Type B pancreatic cell (in vitro differentiated cells): ENCODE results near the gene RNF224. TPM values are rescaled to one million over a fixed set of nuclear protein-coding genes. Genes with fewer than 3 reads are reported as not detected.
"Not testable (repeated sequence)": the region's sequence is repeated elsewhere in the genome, so short reads cannot be mapped to it uniquely, and the experiment has no call there.

Experiments used
- DNase-seq: peaks from one replicate; pipeline ENCODE4 v3.0.0; 2021; ENCODE audit warnings: mixed read lengths; ENCODE audit not compliant: unreplicated experiment; ENCODE audit errors: extremely low spot score
- H3K27ac Mint-ChIP-seq: 2 replicates; pipeline ENCODE4 v1.8.0; 2021; ENCODE audit warnings: mild to moderate bottlenecking, mixed read lengths
- H3K27me3 Mint-ChIP-seq: 2 replicates; pipeline ENCODE4 v1.8.0; 2021; ENCODE audit warnings: mixed read lengths
- H3K36me3 Mint-ChIP-seq: 2 replicates; pipeline ENCODE4 v1.8.0; 2021; ENCODE audit warnings: mixed read lengths
- H3K4me1 Mint-ChIP-seq: one replicate; pipeline ENCODE4 v1.8.0; 2021; ENCODE audit warnings: mixed read lengths; ENCODE audit not compliant: unreplicated experiment
- H3K4me3 Mint-ChIP-seq: 2 replicates; pipeline ENCODE4 v1.8.0; 2021; ENCODE audit warnings: mild to moderate bottlenecking, mixed read lengths
- H3K9me3 Mint-ChIP-seq: 2 replicates; pipeline ENCODE4 v1.8.0; 2021; ENCODE audit warnings: mixed read lengths
- CTCF ChIP-seq: fragments of 200-600 bp; sonication (generic); conservative IDR thresholded peaks from 2 replicates; pipeline ENCODE4 v1.5.0; 2021; ENCODE audit warnings: antibody characterized with exemption, mild to moderate bottlenecking
- total RNA-seq: library from RNA; stranded (reverse); gene quantifications from 2 replicates; pipeline ENCODE4 v1.2.1, GENCODE V29; 2021; ENCODE audit warnings: low replicate concordance

Gene RNF224
- total RNA-seq, 1 donor from 2014 or later = 0.48 TPM

DNA sequence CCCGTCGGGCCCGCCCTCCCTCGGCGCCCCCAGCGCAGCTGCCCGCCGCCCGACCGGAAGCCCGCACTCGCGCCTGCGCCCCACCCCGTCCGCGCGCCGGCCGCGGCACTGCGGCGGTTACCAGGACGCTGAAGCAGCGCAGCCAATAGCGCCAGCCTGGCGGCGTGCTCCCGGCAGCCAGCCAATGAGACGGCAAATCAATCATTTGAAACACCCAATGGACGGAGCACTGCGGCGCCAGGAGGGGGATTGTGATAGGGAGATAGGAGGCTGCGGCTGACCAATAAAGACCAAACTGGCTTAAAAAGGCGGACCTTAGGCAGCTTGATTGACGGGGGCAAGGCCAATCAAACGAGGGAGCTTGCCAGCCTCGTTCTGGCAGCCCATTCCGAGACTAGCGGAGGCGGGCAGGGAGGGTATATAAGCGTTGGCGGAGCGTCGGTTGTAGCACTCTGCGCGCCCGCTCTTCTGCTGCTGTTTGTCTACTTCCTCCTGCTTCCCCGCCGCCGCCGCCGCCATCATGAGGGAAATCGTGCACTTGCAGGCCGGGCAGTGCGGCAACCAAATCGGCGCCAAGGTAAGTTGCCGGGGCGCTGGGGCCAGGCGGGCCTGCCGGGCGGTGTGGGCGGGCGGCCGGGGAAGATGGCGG lies 13.7 kb downstream of the RNF224 start, which contains the start of gene TUBB4B:
Gene TUBB4B, plus strand, starts transcription at position 447 of the 649 bp plus-strand sequence. Its CDS starts 74 bp downstream, at position 521.
- Mint-ChIP-seq H3K27me3 (peaks cover 4% of the 10 kb centered on the region), H3K9me3 (no peaks in the 10 kb centered on the region), H3K36me3 (peaks cover 17% of the 10 kb centered on the region), H3K27ac (peak within 1 kb of the TSS; percentile 99), H3K4me3 (peak within 1 kb of the TSS; percentile 98), H3K4me1 (peaks cover 26% of the 10 kb centered on the region)
- TF ChIP-seq CTCF = peak; percentile 2
- DNase-seq = peak; percentile 99

DNA sequence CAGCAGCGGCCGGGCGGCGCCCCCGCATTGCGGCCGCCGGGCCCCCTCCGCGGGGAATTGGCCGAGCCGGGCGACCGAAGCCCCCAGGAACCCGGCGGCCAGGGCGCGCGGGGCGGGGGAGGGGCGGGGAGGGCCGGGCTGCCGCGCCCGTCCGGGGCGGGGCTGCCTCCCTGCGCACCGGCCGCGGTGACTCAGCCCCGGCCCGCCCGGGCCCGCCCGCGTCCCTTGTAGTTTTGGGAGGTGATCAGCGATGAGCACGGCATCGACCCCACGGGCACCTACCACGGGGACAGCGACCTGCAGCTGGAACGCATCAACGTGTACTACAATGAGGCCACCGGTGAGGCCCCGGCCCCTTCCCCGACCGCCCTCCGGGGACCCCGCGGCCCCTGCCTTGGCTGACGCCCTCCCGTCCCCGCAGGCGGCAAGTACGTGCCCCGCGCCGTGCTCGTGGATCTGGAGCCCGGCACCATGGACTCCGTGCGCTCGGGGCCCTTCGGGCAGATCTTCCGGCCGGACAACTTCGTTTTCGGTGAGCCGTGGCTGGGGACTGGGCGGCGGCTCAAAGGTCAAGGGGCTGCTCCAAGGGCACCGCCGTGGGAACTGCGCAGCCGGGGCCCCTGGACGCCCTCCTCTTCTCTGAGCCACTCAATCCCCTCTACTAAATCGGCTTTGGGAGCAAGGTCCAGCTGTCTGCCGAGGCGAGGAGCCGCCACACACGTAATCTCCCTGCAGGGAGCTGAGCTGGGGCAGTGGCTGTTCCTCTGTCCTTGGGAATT lies 14.4 kb downstream of the RNF224 start:
- H3K36me3 Mint-ChIP-seq = peaks cover 17% of the 10 kb centered on the region
- no peak for TF ChIP-seq CTCF
- DNase-seq = no peak
- H3K27me3 Mint-ChIP-seq = peaks cover 4% of the 10 kb centered on the region
- peaks cover 26% of the 10 kb centered on the region for H3K4me1 Mint-ChIP-seq
- peak overlapping the region; percentile 89 for H3K4me3 Mint-ChIP-seq
- peak overlapping the region; percentile 99 for H3K27ac Mint-ChIP-seq
- H3K9me3 Mint-ChIP-seq = no peaks in the 10 kb centered on the region

DNA sequence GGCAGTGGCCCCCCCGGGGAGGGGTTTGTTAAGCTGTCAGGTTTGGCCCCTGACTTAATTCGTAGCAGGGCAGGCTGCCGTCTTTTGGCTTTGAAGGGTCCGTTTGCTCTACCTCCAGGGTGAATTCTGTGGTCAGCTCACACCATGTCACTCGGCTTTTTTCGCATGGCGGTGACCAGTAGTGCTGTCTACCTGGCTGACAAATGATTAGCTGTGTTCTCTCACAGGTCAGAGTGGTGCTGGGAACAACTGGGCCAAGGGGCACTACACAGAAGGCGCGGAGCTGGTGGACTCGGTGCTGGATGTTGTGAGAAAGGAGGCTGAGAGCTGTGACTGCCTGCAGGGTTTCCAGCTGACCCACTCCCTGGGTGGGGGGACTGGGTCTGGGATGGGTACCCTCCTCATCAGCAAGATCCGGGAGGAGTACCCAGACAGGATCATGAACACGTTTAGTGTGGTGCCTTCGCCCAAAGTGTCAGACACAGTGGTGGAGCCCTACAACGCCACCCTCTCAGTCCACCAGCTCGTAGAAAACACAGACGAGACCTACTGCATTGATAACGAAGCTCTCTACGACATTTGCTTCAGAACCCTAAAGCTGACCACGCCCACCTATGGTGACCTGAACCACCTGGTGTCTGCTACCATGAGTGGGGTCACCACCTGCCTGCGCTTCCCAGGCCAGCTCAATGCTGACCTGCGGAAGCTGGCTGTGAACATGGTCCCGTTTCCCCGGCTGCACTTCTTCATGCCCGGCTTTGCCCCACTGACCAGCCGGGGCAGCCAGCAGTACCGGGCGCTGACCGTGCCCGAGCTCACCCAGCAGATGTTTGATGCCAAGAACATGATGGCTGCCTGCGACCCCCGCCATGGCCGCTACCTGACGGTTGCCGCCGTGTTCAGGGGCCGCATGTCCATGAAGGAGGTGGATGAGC lies 15.2 kb downstream of the RNF224 start:
- peak overlapping the region; percentile 89 for H3K4me3 Mint-ChIP-seq
- H3K27me3 Mint-ChIP-seq = peaks cover 4% of the 10 kb centered on the region
- DNase-seq = no peak
- peaks cover 29% of the 10 kb centered on the region for H3K4me1 Mint-ChIP-seq
- peak overlapping the region; percentile 86 for H3K27ac Mint-ChIP-seq
- H3K9me3 Mint-ChIP-seq = no peaks in the 10 kb centered on the region
- no peak for TF ChIP-seq CTCF
- H3K36me3 Mint-ChIP-seq = peaks cover 17% of the 10 kb centered on the region

GRCh38 chr9:137243266-137243625 lies 15.9 kb downstream of the RNF224 start:
- Mint-ChIP-seq H3K36me3 (peaks cover 17% of the 10 kb centered on the region), H3K4me3 (peak overlapping the region; percentile 89), H3K4me1 (peaks cover 31% of the 10 kb centered on the region)
- not testable (repeated sequence) for H3K27ac Mint-ChIP-seq, H3K27me3 Mint-ChIP-seq, DNase-seq, H3K9me3 Mint-ChIP-seq

DNA sequence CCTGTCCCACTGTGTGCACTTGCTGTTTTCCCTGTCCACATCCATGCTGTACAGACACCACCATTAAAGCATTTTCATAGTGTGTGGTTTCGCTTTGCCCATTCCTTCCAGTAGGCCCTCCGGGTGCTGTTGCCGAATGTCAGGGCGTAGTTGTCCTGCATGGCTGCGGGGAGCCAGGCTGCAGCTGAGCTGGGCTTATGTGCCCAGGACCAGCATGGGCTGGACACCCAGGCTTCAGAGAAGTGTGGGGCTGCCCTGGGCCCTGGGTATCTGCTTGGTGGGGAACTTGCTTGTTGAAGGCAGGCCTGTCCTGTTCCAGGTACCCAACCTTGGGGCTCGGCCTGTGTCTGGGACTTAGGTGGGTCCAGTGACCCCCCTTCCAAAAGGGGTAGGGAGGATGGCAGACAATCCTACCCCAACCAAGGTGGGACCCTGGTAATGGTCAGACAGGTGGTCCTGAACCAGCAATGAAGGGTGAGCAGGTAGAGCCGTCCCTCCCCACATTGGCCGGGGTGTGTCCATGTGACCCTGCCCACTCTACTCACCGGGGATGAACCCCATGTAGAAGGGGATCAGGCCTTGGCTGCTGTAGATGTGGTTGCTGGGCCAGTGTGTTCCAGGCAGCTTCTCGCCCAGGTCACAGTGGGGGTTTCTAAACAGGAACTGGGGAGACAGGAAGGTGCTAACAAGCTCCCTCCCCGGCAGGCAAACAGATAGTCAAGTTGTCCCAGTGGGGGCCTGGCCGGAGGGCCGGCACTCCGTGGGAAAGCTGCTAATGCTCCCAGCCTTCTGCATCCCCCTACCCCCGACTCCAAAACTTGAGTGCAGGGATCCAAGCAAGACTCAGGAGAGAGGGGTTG lies 16.6 kb downstream of the RNF224 start:
- Mint-ChIP-seq H3K27me3 (peaks cover 4% of the 10 kb centered on the region), H3K4me3 (peak overlapping the region; percentile 89), H3K9me3 (no peaks in the 10 kb centered on the region), H3K36me3 (peaks cover 17% of the 10 kb centered on the region), H3K4me1 (peaks cover 30% of the 10 kb centered on the region), H3K27ac (peak overlapping the region; percentile 51)
- DNase-seq = no peak
- no peak for TF ChIP-seq CTCF
